A673 (cell line): ENCODE results near the gene FERMT2. TPM values are rescaled to one million over a fixed set of nuclear protein-coding genes. Genes with fewer than 3 reads are reported as not detected.

ENCODE experiments used
- BruUV-seq: library from RNA; stranded (reverse); fragments of 400-500 nt; replicated peaks from 2 replicates; lab custom pipeline; 2021; lab: Mats Ljungman, UMichigan
- CTCF ChIA-PET: fragments of 300-600 bp; sonication (Branson Sonifier 250); formaldehyde crosslinking; loops from one replicate; lab custom pipeline; 2022; ENCODE audit warnings: antibody characterized with exemption; lab: Charles Lee
- POLR2A ChIA-PET: fragments of 300-600 bp; sonication (Branson Sonifier 250); formaldehyde crosslinking; loops from one replicate; lab custom pipeline; 2022; ENCODE audit warnings: antibody characterized with exemption; ENCODE audit not compliant: low non-redundant PET; lab: Charles Lee
- DNase-seq: peaks from one replicate; pipeline ENCODE4 v3.0.0-alpha.2; 2015; ENCODE audit warnings: low spot score
- H3K27ac ChIP-seq: fragments of 200-600 bp; sonication (generic); 2 replicates; pipeline ENCODE4 v1.5.1; 2016; ENCODE audit warnings: mixed run types, low read depth, mild to moderate bottlenecking, mixed read lengths, antibody characterized with exemption, low read length; ENCODE audit not compliant: poor library complexity, severe bottlenecking
- H3K27me3 ChIP-seq: fragments of 200-600 bp; sonication (generic); replicated peaks from 2 replicates; pipeline ENCODE4 v1.6.1; 2017; ENCODE audit warnings: mixed run types, low read depth, mild to moderate bottlenecking, mixed read lengths, antibody characterized with exemption, low read length; ENCODE audit not compliant: insufficient read depth, poor library complexity
- H3K36me3 ChIP-seq: fragments of 200-600 bp; sonication (generic); 2 replicates; pipeline ENCODE4 v1.6.1; 2016; ENCODE audit warnings: mixed run types, mild to moderate bottlenecking, mixed read lengths, antibody characterized with exemption, low read length; ENCODE audit not compliant: insufficient read depth, poor library complexity, severe bottlenecking
- H3K4me1 ChIP-seq: fragments of 200-600 bp; sonication (generic); 2 replicates; pipeline ENCODE4 v1.6.1; 2017; ENCODE audit warnings: mixed run types, mild to moderate bottlenecking, mixed read lengths, antibody characterized with exemption, low read length; ENCODE audit not compliant: insufficient read depth, poor library complexity, severe bottlenecking
- H3K4me3 ChIP-seq: fragments of 200-600 bp; sonication (generic); 2 replicates; pipeline ENCODE4 v1.5.1; 2016; ENCODE audit warnings: low read depth, mixed run types, mild to moderate bottlenecking, mixed read lengths, low read length; ENCODE audit not compliant: poor library complexity, severe bottlenecking
- H3K9me3 ChIP-seq: fragments of 200-600 bp; sonication (generic); 2 replicates; pipeline ENCODE4 v1.6.1; 2016; ENCODE audit warnings: mixed run types, low read depth, mild to moderate bottlenecking, mixed read lengths, antibody characterized with exemption, low read length; ENCODE audit not compliant: poor library complexity, severe bottlenecking
- EZH2 ChIP-seq: fragments of 200-600 bp; sonication (generic); IDR thresholded peaks from 2 replicates; pipeline ENCODE4 v1.6.1; 2017; ENCODE audit warnings: borderline replicate concordance, low read depth, mild to moderate bottlenecking, mixed read lengths, antibody characterized with exemption, low read length; ENCODE audit not compliant: poor library complexity, severe bottlenecking
- intact Hi-C: fragments of 100-400 bp; cut with micrococcal nuclease; formaldehyde crosslinking; loops from one replicate; pipeline ENCODE4 v1.10.0; 2022; ENCODE audit not compliant: unreplicated experiment
- total RNA-seq: library from RNA; stranded (reverse); gene quantifications from 2 replicates; pipeline ENCODE4 v1.2.3, GENCODE V29; 2021
- TF ChIP-seq, protein P1 (sequence below): fragments of 300-800, 200-600 bp; sonication (generic); conservative IDR thresholded peaks from 2 replicates; pipeline ENCODE4 v1.5.1; 2017; ENCODE audit warnings: low read depth, mild to moderate bottlenecking, antibody characterized with exemption, low read length, moderate library complexity, mixed read lengths

Gene FERMT2
- total RNA-seq, 1 experiment from 2014 or later = 38.3 TPM

DNA sequence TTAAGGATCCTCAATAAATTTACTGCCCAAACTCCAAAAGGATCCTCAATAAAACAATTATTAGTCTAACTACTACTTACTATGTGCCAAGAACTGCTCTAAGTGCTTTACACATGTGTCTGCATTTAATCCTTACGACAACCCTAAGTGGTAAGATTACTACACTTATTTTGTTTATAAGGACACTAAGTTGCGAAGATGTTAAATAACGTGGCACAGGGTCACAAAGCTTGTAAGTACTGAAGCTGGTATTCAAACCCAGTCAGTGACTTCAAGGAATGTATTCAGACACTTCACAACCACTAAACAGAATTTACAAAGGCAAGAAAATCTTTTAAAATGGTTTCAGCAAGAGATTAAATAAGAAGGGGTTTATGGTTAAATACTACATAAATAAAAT, 13.0 kb downstream of the FERMT2 start:
- POLR2A ChIA-PET = no interaction called here
- H3K27ac ChIP-seq = no peak overlapping the region
- no peaks in the 10 kb centered on the region for H3K27me3 ChIP-seq
- H3K4me1 ChIP-seq = peaks cover 15% of the 10 kb centered on the region
- intact Hi-C loops = no loop called here
- CTCF ChIA-PET = no interaction called here
- no peak for DNase-seq
- TF ChIP-seq EZH2 = no peak
- TF ChIP-seq, protein P1, sequence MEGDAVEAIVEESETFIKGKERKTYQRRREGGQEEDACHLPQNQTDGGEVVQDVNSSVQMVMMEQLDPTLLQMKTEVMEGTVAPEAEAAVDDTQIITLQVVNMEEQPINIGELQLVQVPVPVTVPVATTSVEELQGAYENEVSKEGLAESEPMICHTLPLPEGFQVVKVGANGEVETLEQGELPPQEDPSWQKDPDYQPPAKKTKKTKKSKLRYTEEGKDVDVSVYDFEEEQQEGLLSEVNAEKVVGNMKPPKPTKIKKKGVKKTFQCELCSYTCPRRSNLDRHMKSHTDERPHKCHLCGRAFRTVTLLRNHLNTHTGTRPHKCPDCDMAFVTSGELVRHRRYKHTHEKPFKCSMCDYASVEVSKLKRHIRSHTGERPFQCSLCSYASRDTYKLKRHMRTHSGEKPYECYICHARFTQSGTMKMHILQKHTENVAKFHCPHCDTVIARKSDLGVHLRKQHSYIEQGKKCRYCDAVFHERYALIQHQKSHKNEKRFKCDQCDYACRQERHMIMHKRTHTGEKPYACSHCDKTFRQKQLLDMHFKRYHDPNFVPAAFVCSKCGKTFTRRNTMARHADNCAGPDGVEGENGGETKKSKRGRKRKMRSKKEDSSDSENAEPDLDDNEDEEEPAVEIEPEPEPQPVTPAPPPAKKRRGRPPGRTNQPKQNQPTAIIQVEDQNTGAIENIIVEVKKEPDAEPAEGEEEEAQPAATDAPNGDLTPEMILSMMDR = no peak
- no peaks in the 10 kb centered on the region for H3K36me3 ChIP-seq
- H3K9me3 ChIP-seq = no peaks in the 10 kb centered on the region
- no TSS peak for BruUV-seq
- no peak overlapping the region for H3K4me3 ChIP-seq

DNA sequence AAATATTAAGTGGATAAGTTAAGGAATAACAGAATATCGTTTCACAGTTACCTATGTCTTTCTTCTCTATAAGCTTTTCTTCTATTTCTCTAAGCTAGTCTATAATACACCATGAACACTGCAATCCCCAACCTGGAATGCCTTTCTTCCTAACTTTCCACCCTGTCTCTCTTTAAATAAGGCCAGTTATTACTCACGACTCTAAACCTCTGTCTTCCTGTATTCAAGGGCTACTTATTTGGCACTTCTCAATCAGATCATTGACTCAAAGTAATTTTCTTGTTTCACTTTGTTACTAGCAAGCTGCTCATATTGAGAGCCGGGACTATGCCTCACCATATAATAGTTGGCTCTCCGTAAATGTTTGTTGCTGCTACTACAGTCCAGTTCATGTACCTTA, 13.5 kb downstream of the FERMT2 start:
- CTCF ChIA-PET = no interaction called here
- intact Hi-C loops = no loop called here

DNA sequence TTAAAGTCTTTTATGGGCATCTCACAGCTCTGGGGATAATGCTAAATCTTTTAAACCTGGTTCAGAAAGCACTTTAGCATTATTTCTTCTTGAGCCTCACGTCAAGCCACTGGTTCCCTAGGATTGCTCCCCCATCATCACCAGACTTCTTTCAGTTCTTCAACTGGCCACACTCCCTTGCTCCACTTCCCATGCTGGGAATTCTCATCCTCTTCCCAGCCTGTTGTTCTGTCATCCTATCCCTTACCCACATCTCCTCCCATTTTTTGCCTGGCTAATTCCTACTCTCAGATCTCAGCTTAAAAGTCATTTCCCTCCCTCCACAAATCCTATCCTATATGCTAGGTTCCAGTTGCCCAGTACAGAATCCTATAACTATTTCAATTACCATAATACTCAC, 14.4 kb downstream of the FERMT2 start:
- intact Hi-C loops = no loop called here
- Histone ChIP-seq H3K36me3 (no peaks in the 10 kb centered on the region), H3K9me3 (no peaks in the 10 kb centered on the region), H3K4me1 (peaks cover 25% of the 10 kb centered on the region), H3K4me3 (no peak overlapping the region), H3K27me3 (no peaks in the 10 kb centered on the region), H3K27ac (no peak overlapping the region)
- BruUV-seq = no TSS peak
- POLR2A ChIA-PET = no interaction called here
- TF ChIP-seq EZH2 = no peak
- TF ChIP-seq, protein P1 = no peak
- no peak for DNase-seq
- CTCF ChIA-PET = interaction anchor here (0.6 kb wide), 1 partner anchor 1831 kb away, joined by 3 read pairs; no protein-coding TSS in a partner anchor

More for the DNA sequence above, 13.5 kb downstream of the FERMT2 start:
- H3K9me3 ChIP-seq = no peaks in the 10 kb centered on the region
- no peak for DNase-seq
- no TSS peak for BruUV-seq
- POLR2A ChIA-PET = no interaction called here
- no peak for TF ChIP-seq EZH2
- TF ChIP-seq, protein P1 = no peak
- no peak overlapping the region for H3K4me3 ChIP-seq
- no peak overlapping the region for H3K27ac ChIP-seq
- H3K27me3 ChIP-seq = no peaks in the 10 kb centered on the region
- no peaks in the 10 kb centered on the region for H3K36me3 ChIP-seq
- peaks cover 21% of the 10 kb centered on the region for H3K4me1 ChIP-seq
